Peyer's patch (tissue), 4 donors: ENCODE results near the gene RNASE7.

Source experiments
- POLR2A ChIP-seq, 2 donors: fragments of 450-650 bp; IDR thresholded peaks; one replicate each; pipeline ENCODE4 v1.5.1; 2017; ENCODE audit warnings: antibody characterized with exemption in 2 of 2, mild to moderate bottlenecking in 2 of 2, moderate library complexity in 2 of 2
- TF ChIP-seq, protein P1 (sequence below), 6 experiments: fragments of 450-650 bp in 4 of 6; fragments of 200-600 bp in 2 of 6; sonication (generic) in 1 of 6; IDR thresholded peaks; one replicate each; pipeline ENCODE4 v1.5.1; 2017 to 2019; ENCODE audit warnings: antibody characterized with exemption in 6 of 6, mild to moderate bottlenecking in 3 of 6, moderate library complexity in 1 of 6

DNA sequence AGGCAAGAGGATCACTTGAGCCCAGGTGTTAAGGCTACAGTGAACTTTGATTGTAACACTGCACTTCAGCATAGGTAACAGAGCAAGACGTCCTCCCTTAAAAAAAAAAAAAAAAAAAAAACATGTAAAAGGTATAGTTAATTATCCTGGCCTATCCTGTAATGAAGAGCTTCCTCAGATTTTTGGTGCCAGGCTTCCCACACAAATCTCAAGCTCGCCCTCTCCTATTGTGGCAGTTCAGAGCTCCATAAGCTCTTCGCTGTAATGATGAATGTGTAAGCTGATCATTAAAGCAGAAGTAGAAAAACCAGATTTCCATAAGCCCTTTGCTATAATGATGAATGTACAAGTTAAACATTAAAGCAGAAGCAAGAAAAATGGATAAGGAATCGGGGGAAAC is 45.0 kb upstream of the RNASE7 start:
- TF ChIP-seq, protein P1, sequence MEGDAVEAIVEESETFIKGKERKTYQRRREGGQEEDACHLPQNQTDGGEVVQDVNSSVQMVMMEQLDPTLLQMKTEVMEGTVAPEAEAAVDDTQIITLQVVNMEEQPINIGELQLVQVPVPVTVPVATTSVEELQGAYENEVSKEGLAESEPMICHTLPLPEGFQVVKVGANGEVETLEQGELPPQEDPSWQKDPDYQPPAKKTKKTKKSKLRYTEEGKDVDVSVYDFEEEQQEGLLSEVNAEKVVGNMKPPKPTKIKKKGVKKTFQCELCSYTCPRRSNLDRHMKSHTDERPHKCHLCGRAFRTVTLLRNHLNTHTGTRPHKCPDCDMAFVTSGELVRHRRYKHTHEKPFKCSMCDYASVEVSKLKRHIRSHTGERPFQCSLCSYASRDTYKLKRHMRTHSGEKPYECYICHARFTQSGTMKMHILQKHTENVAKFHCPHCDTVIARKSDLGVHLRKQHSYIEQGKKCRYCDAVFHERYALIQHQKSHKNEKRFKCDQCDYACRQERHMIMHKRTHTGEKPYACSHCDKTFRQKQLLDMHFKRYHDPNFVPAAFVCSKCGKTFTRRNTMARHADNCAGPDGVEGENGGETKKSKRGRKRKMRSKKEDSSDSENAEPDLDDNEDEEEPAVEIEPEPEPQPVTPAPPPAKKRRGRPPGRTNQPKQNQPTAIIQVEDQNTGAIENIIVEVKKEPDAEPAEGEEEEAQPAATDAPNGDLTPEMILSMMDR (IDR thresholded peaks at IDR 0.05) = no peak
- TF ChIP-seq POLR2A (IDR thresholded peaks at IDR 0.05) = no peak
